Measurements from ENCODE around the gene DTL. TPM values are rescaled to one million over a fixed set of nuclear protein-coding genes. Genes with fewer than 3 reads are reported as not detected.

DTL gene
- total and polyA plus RNA-seq, 2 of the 13 experiments (the other 11 are each of a cell fraction or from before 2014, with no cell fraction given): 10.4 to 32.8 TPM

- TF ChIP-seq TBP (CRISPR knock-in tag; IDR thresholded peaks at IDR 0.05) (no peak), SRSF9 (IDR thresholded peaks at IDR 0.05; ENCODE audit: borderline replicate concordance, insufficient read depth, low read depth, low read length, poor library complexity, severe bottlenecking) (no peak), PHF21A (CRISPR knock-in tag; IDR thresholded peaks at IDR 0.05) (no peak), ZNF574 (CRISPR knock-in tag; IDR thresholded peaks at IDR 0.05) (no peak), ZNF124 (CRISPR knock-in tag; IDR thresholded peaks at IDR 0.05) (no peak), ZNF33B (CRISPR knock-in tag; IDR thresholded peaks at IDR 0.05) (no peak), ZXDC (CRISPR knock-in tag; IDR thresholded peaks at IDR 0.05) (no peak), U2AF2 (IDR thresholded peaks at IDR 0.05; ENCODE audit: low read depth, low read length) (no peak), ISX (CRISPR knock-in tag; conservative IDR thresholded peaks at IDR 0.05) (no peak), BATF2 (CRISPR knock-in tag; IDR thresholded peaks at IDR 0.05) (no peak), ZSCAN9 (CRISPR knock-in tag; IDR thresholded peaks at IDR 0.05; ENCODE audit: borderline replicate concordance) (no peak)
Observed at GRCh38 chr1:212147581-212148033, 112.1 kb downstream of the DTL start (continued).

All from HepG2 (cell line).